HepG2 (cell line): ENCODE data around the gene MIDN. TPM values are rescaled to one million over a fixed set of nuclear protein-coding genes. Genes with fewer than 3 reads are reported as not detected.

ENCODE experiments used
- AHDC1 ChIP-seq: sonication (generic); formaldehyde crosslinking; IDR thresholded peaks from 2 replicates; pipeline ENCODE4 v1.5.1; 2020; ENCODE audit warnings: mild to moderate bottlenecking, missing genetic modification reagents, borderline replicate concordance
- ARNT2 ChIP-seq: sonication (generic); formaldehyde crosslinking; IDR thresholded peaks from 2 replicates; pipeline ENCODE4 v1.8.0; 2022; ENCODE audit warnings: mild to moderate bottlenecking, low read depth, missing genetic modification reagents, moderate library complexity
- CBX5 ChIP-seq: sonication (generic); formaldehyde crosslinking; IDR thresholded peaks from 2 replicates; pipeline ENCODE4 v1.4.0; 2020; ENCODE audit warnings: missing genetic modification reagents, borderline replicate concordance
- DMAP1 ChIP-seq: IDR thresholded peaks from 2 replicates; pipeline ENCODE4 v1.6.1; 2016
- DRAP1 ChIP-seq: IDR thresholded peaks from 2 replicates; pipeline ENCODE4 v1.6.1; 2016; ENCODE audit warnings: missing genetic modification reagents, missing compliant biosample characterization
- ISL2 ChIP-seq: sonication (generic); formaldehyde crosslinking; IDR thresholded peaks from 2 replicates; pipeline ENCODE4 v1.5.0; 2020; ENCODE audit warnings: missing genetic modification reagents
- LRRFIP1 ChIP-seq: sonication (generic); formaldehyde crosslinking; conservative IDR thresholded peaks from 2 replicates; pipeline ENCODE4 v1.4.0; 2020; ENCODE audit warnings: missing genetic modification reagents
- NR2F1 ChIP-seq, 2 experiments: fragments of 450-650 bp in 1 of 2; formaldehyde crosslinking in 1 of 2; IDR thresholded peaks; 2 replicates each; pipeline versions ENCODE4 v1.5.0 to v1.6.1; 2016 to 2020; ENCODE audit warnings: mild to moderate bottlenecking in 1 of 2, missing compliant biosample characterization in 1 of 2, missing genetic modification reagents in 1 of 2, moderate library complexity in 1 of 2
- SETDB1 ChIP-seq: sonication (generic); formaldehyde crosslinking; IDR thresholded peaks from 2 replicates; pipeline ENCODE4 v1.5.1; 2020; ENCODE audit warnings: missing genetic modification reagents, mild to moderate bottlenecking, borderline replicate concordance
- TFE3 ChIP-seq: IDR thresholded peaks from 2 replicates; pipeline ENCODE4 v1.6.1; 2016
- THYN1 ChIP-seq: sonication (generic); formaldehyde crosslinking; IDR thresholded peaks from 2 replicates; pipeline ENCODE4 v1.8.1; 2023; ENCODE audit warnings: low read depth, mild to moderate bottlenecking, moderate library complexity, missing genetic modification reagents, borderline replicate concordance
- TOPORS ChIP-seq: sonication (generic); formaldehyde crosslinking; IDR thresholded peaks from 2 replicates; pipeline ENCODE4 v1.8.0; 2023; ENCODE audit warnings: mild to moderate bottlenecking, missing genetic modification reagents
- ZBTB44 ChIP-seq: sonication (generic); formaldehyde crosslinking; IDR thresholded peaks from 2 replicates; pipeline ENCODE4 v1.4.0; 2020; ENCODE audit warnings: missing genetic modification reagents
- ZNF430 ChIP-seq: sonication (generic); formaldehyde crosslinking; IDR thresholded peaks from 2 replicates; pipeline ENCODE4 v1.9.0; 2021; ENCODE audit warnings: mild to moderate bottlenecking, missing genetic modification reagents
- ZNF564 ChIP-seq: sonication (generic); formaldehyde crosslinking; IDR thresholded peaks from 2 replicates; pipeline ENCODE4 v1.8.1; 2023; ENCODE audit warnings: mild to moderate bottlenecking, missing genetic modification reagents
- ZNF780A ChIP-seq: sonication (generic); formaldehyde crosslinking; IDR thresholded peaks from 2 replicates; pipeline ENCODE4 v1.8.0; 2022; ENCODE audit warnings: mild to moderate bottlenecking, missing genetic modification reagents, moderate library complexity
- polyA plus RNA-seq, 8 experiments: library from polyadenylated mRNA; depleted of rRNA in 3 of 8; stranded (reverse) in 7 of 8; unstranded in 1 of 8; fragments of >200 nt; fragmentation: Illumina TruSeq in 4 of 8; extraction: Trizol in 4 of 8; gene quantifications; 2 replicates each; pipeline versions ENCODE4 v1.2.1 to v1.2.3, GENCODE V29; 2011 to 2016; ENCODE audit warnings: low read depth in 4 of 8, missing spikeins in 1 of 8, mixed read lengths in 1 of 8; ENCODE audit not compliant: insufficient read depth in 1 of 8
- total RNA-seq, 5 experiments: library from RNA; depleted of rRNA; stranded (reverse); fragments of >200 nt; fragmentation: Illumina TruSeq; extraction: Trizol; gene quantifications; 2 replicates each; pipeline ENCODE4 v1.2.3, GENCODE V29; 2016; ENCODE audit warnings: low read depth in 1 of 5

Gene MIDN
- total and polyA plus RNA-seq, 2 of the 13 experiments (the other 11 are each of a cell fraction or from before 2014, with no cell fraction given): 8.4 to 18.0 TPM

GRCh38 chr19:1248786-1249297 is 459 bp downstream of the MIDN start (continued):
- no peak for TF ChIP-seq AHDC1 (CRISPR knock-in tag)
- no peak for TF ChIP-seq SETDB1 (CRISPR knock-in tag)
- no peak; the same call in 1 of the 2 replicates for TF ChIP-seq TOPORS (CRISPR knock-in tag)
- TF ChIP-seq ISL2 (CRISPR knock-in tag): no peak
- TF ChIP-seq ARNT2 (CRISPR knock-in tag): peak; percentile 34; the same call in 1 of the 2 replicates
- no peak for TF ChIP-seq DRAP1
- TF ChIP-seq LRRFIP1 (CRISPR knock-in tag): no peak
- TF ChIP-seq ZNF780A (CRISPR knock-in tag): no peak
- peak; percentile 18; the same call in 1 of the 2 replicates for TF ChIP-seq ZNF564
- no peak for TF ChIP-seq DMAP1
- no peak for TF ChIP-seq ZBTB44 (CRISPR knock-in tag)
- no peak for TF ChIP-seq CBX5 (CRISPR knock-in tag)
- TF ChIP-seq NR2F1 (CRISPR knock-in tag; IDR thresholded peaks at IDR 0.05): peak in 1 of 2 experiments; percentile 60; a peak in 1 of 4 replicates
- TF ChIP-seq THYN1 (CRISPR knock-in tag): no peak
- TF ChIP-seq TFE3: no peak
- 0 out of 2 replicates have a peak, but pooled peaks have one; percentile 6 for TF ChIP-seq ZNF430
